Activated naive CD8-positive, alpha-beta T cell treated with anti-CD3 and anti-CD28 coated beads for 36 hours (primary cell): Measurements from ENCODE around the gene ATE1. TPM values are rescaled to one million over a fixed set of nuclear protein-coding genes. Genes with fewer than 3 reads are reported as not detected.
"Not testable (repeated sequence)": the region's sequence is repeated elsewhere in the genome, so short reads cannot be mapped to it uniquely, and the experiment has no call there.

Experiments used
- DNase-seq: peaks from one replicate; pipeline ENCODE4 v3.0.0; 2021
- H3K27ac Mint-ChIP-seq: one replicate; pipeline ENCODE4 v1.8.0; 2022; ENCODE audit warnings: mild to moderate bottlenecking, moderate library complexity, mixed read lengths
- H3K27me3 Mint-ChIP-seq: one replicate; pipeline ENCODE4 v1.8.0; 2022; ENCODE audit warnings: mild to moderate bottlenecking, mixed read lengths
- H3K36me3 Mint-ChIP-seq: one replicate; pipeline ENCODE4 v1.8.0; 2021; ENCODE audit warnings: mild to moderate bottlenecking, mixed read lengths
- H3K4me1 Mint-ChIP-seq: one replicate; pipeline ENCODE4 v1.8.0; 2021; ENCODE audit warnings: mixed read lengths
- H3K4me3 Mint-ChIP-seq: one replicate; pipeline ENCODE4 v1.8.0; 2022; ENCODE audit warnings: mild to moderate bottlenecking, moderate library complexity, mixed read lengths
- H3K9me3 Mint-ChIP-seq: one replicate; pipeline ENCODE4 v1.8.0; 2022; ENCODE audit warnings: mixed read lengths
- total RNA-seq, 2 experiments: library from RNA; stranded (reverse); gene quantifications; one replicate each; pipeline ENCODE4 v1.2.3, GENCODE V29; 2021

The ATE1 gene
- total RNA-seq, 2 experiments from 2014 or later: 22.5 to 24.6 TPM

DNA sequence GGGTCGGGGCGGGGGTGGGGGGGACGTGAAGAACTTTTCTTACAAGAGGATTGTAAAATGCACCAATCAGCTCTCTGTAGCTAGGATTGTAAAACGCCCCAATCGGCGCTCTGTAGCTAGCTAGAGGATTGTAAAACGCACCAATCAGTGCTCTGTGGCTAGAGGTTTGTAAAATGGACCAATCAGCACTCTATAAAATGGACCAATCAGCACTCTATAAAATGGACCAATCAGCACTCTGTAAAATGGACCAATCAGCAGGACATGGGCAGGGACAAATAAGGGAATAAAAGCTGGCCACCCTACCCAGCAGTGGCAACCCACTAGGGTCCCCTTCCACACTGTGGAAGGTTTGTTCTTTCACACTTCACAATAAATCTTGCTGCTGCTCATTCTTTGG is 9.0 kb downstream of the ATE1 start:
- H3K27ac Mint-ChIP-seq, H3K9me3 Mint-ChIP-seq, H3K4me3 Mint-ChIP-seq, DNase-seq, H3K27me3 Mint-ChIP-seq: not testable (repeated sequence)
- Mint-ChIP-seq H3K4me1 (peaks cover 11% of the 10 kb centered on the region), H3K36me3 (peaks cover 30% of the 10 kb centered on the region)

DNA sequence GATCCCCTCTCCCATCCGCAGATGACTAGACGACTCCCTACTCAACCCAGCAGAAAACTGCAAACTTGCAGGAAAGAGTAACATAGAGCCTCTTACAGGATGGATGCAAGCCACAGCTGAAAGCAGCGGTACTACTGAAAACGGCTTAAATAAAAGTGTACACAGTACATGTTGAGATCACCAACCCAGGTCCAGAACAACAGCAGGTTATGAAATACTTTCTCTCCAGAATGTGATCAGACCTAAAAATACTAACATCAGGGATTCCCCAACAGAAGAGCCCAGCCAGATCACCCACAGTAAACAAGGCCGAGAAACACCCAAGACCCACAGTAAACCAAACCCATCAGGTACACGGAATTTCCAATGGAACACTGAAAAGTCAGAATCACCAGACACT is 13.2 kb downstream of the ATE1 start:
- no peak overlapping the region for H3K27ac Mint-ChIP-seq
- H3K36me3 Mint-ChIP-seq: peaks cover 29% of the 10 kb centered on the region
- H3K4me1 Mint-ChIP-seq: peaks cover 14% of the 10 kb centered on the region
- H3K4me3 Mint-ChIP-seq: no peak overlapping the region
- no peaks in the 10 kb centered on the region for H3K9me3 Mint-ChIP-seq
- no peaks in the 10 kb centered on the region for H3K27me3 Mint-ChIP-seq
- no peak for DNase-seq

DNA sequence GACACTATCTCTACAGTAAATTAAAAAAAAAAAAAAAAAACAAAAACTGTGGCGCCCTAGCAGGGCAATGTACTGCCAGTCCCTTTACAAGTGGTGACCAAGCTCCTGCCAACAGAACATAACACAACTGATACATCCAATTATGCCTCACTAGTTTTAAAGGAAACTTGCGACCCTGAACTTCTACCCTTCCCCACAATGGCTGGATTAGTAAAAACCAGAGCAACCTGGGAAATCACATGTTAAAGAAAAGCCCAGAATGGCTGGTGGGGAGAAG is 16.5 kb downstream of the ATE1 start:
- no peak overlapping the region for H3K27ac Mint-ChIP-seq
- H3K9me3 Mint-ChIP-seq: no peaks in the 10 kb centered on the region
- no peak for DNase-seq
- peaks cover 5% of the 10 kb centered on the region for H3K4me1 Mint-ChIP-seq
- H3K36me3 Mint-ChIP-seq: peaks cover 26% of the 10 kb centered on the region
- H3K27me3 Mint-ChIP-seq: no peaks in the 10 kb centered on the region
- H3K4me3 Mint-ChIP-seq: no peak overlapping the region

DNA sequence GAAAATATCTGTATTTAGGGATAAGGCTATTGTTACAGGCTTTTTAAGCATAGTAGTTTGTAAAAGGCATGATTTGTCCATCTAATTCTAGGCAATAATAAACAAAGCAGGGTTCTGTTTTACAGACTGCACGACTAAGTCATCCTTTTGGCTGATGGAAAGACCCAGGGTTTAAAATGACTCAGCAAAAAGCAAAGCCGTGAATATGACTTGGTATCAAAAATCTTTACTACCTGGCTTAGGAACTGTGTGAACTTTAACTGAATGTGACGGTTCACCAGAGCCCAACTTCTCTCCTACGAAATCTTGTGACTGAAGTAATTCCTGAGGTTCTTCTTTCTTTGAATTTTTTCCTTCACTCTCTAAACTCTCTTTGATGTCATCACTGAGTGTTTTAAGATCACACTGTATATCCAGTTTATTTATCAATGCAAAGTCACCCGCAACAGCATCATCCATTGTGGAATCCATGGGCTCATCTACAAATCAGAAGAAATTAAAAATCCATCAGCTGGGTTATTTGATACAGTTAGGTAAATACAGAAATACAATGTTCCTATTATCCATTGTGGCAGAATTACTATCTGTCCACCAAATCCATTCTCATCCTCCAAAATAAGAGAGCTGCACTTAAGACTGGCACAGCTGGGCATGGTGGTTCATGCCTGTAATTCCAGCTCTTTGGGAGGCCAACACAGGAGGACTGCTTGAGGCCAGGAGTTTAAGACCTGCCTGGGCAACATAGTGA is 17.0 kb downstream of the ATE1 start:
- no peak for DNase-seq
- no peaks in the 10 kb centered on the region for H3K9me3 Mint-ChIP-seq
- H3K27ac Mint-ChIP-seq: no peak overlapping the region
- H3K4me3 Mint-ChIP-seq: no peak overlapping the region
- no peaks in the 10 kb centered on the region for H3K27me3 Mint-ChIP-seq
- H3K36me3 Mint-ChIP-seq: peaks cover 25% of the 10 kb centered on the region
- peaks cover 5% of the 10 kb centered on the region for H3K4me1 Mint-ChIP-seq

DNA sequence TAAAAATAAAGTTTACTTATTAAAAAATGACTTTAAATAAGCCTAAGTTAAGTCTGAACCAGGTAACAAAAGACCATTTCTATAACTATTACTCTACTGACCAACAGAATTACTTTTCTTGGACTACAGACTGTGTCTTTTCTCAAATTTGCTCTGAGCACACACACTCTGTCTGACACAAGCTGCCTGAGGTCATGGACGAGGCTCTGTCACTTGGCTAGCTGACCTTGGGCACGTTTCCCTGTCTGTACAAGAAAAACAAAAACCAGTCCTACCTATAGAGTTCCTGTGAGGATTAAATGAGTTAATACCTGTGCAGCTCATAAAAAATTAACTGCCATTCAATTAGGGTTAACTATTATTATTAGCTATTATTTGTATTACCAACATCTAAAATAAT is 22.9 kb downstream of the ATE1 start:
- H3K36me3 Mint-ChIP-seq: peaks cover 16% of the 10 kb centered on the region
- H3K4me1 Mint-ChIP-seq: no peaks in the 10 kb centered on the region
- no peak for DNase-seq
- H3K4me3 Mint-ChIP-seq: no peak overlapping the region
- no peak overlapping the region for H3K27ac Mint-ChIP-seq
- H3K9me3 Mint-ChIP-seq: no peaks in the 10 kb centered on the region
- no peaks in the 10 kb centered on the region for H3K27me3 Mint-ChIP-seq

DNA sequence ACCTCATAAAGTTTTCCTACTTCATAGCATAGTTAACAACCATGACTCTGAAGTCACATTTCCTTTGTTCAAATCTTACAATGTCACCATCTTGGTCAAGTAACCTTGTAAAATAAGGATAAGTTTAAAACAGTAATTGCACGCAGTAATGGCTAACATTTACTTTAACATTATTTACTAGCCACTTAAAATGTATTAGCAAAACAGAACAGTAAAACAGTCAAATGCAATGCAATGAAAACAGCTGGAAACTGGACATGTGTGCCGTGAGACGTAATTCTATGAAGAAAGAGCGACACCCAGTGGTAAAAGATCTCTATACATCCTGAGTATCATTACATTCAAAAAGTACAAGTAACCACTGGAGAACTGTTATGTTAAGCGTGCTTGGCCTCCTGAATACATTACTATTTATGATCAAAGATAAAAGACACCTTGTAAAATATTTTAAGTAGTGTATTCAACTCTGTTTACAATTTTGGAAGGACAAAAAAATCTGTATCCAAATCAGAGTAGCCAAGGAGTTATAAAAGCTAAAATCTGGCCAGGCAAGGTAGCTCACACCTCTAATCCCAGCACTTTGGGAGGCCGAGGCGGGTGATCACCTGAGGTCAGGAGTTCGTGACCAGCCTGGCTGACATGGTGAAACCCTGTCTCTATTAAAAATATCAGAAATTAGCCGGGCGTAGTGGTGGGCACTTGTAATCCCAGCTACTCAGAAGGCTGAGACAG is 27.2 kb downstream of the ATE1 start:
- Mint-ChIP-seq H3K27ac (no peak overlapping the region), H3K4me3 (no peak overlapping the region), H3K27me3 (no peaks in the 10 kb centered on the region), H3K9me3 (no peaks in the 10 kb centered on the region), H3K4me1 (no peaks in the 10 kb centered on the region), H3K36me3 (peaks cover 15% of the 10 kb centered on the region)
- no peak for DNase-seq

DNA sequence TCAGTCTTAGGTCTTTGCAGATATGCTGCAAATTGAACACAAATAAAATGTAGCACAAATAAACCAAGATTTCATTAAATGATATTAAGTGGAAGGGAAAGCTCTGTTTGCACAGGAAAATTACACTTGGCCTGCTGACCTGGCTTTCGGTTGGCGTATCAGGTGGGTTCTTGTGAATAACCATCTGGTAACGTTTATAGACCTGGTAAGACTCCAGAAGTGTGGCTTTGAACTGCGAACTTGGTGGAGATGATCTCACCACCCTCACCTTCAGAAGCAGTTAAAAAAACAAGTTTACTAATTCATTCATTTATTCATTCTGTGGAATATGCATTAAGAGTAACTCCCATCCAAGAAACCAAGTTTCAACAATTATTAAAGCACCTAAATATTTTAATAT is 28.1 kb downstream of the ATE1 start:
- no peak for DNase-seq
- Mint-ChIP-seq H3K27ac (no peak overlapping the region), H3K4me3 (no peak overlapping the region), H3K9me3 (no peaks in the 10 kb centered on the region), H3K4me1 (no peaks in the 10 kb centered on the region), H3K27me3 (no peaks in the 10 kb centered on the region), H3K36me3 (peaks cover 15% of the 10 kb centered on the region)

DNA sequence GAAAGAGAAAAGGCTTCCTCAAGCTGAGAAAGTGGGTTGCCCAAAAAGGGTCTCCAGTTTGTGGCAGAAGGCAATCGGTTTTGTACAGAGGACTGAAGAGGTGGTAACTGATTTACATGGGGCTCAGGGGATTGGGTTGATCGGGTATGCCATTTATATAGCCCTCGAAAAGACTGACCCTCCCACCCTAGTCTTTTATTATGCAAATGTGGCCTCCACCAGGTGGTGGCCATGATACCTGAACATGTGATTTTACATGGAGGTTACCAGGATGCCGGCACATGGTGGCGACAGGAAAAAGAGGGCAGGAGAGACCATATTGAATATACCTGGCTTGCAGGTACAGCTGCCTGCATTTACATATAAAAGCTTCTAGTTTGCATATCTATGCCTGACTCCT is 36.7 kb downstream of the ATE1 start:
- H3K27ac Mint-ChIP-seq: no peak overlapping the region

DNA sequence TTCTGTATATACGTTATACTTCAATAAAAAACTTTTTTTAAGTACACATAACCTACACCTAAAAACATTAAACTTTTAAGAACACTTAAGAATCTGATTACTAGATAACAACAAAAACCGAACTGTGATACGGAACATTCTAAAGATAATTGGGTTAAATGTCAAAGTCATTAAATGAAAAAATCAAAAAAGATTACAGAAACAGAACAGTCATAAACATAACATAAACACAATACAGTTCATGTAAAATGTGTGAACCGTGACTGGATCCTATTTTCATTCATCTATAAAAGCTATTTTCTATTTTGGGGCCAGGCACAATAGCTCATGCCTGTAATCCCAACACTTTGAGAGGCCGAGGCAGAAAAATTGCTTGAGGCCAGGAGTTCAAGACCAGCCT is 38.6 kb downstream of the ATE1 start:
- Mint-ChIP-seq H3K27me3 (no peaks in the 10 kb centered on the region), H3K4me1 (peaks cover 5% of the 10 kb centered on the region), H3K4me3 (no peak overlapping the region), H3K27ac (no peak overlapping the region), H3K36me3 (peaks cover 7% of the 10 kb centered on the region), H3K9me3 (no peaks in the 10 kb centered on the region)
- DNase-seq: no peak

More for the DNA sequence above, 36.7 kb downstream of the ATE1 start:
- Mint-ChIP-seq H3K36me3 (peaks cover 7% of the 10 kb centered on the region), H3K9me3 (no peaks in the 10 kb centered on the region), H3K4me3 (no peak overlapping the region), H3K27me3 (no peaks in the 10 kb centered on the region), H3K4me1 (peaks cover 5% of the 10 kb centered on the region)
- no peak for DNase-seq

DNA sequence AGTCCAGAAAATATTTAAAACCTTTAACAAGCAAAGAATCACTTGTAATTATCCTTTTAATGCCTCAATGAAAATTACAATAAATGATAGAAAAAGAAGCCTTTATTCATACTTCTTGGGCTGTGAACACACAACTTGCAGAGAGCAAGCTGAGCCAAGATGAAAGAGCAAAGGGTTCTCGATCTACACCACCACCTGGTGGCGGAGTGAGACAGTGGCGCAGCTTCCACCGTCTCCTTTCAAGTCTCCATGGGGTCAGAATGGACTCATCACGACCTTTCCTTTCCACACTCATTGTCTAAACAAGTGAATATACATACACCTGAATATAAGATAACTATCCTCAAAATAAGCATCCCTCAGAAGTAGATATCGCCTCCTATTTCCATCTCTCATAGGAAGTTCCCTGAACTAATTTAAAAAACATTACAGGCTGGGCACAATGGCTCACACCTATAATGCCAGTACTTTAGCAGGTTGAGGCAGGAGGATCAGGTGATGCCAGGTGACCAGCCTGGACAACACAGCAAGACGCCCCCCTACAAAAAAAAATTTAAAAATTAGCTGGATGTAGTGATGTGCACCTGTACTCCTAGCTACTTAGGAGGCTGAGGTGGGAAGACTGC is 40.7 kb downstream of the ATE1 start:
- Mint-ChIP-seq H3K4me1 (peaks cover 5% of the 10 kb centered on the region), H3K36me3 (peaks cover 3% of the 10 kb centered on the region), H3K4me3 (no peak overlapping the region), H3K27me3 (no peaks in the 10 kb centered on the region), H3K27ac (no peak overlapping the region), H3K9me3 (no peaks in the 10 kb centered on the region)
- DNase-seq: peak; percentile 40

DNA sequence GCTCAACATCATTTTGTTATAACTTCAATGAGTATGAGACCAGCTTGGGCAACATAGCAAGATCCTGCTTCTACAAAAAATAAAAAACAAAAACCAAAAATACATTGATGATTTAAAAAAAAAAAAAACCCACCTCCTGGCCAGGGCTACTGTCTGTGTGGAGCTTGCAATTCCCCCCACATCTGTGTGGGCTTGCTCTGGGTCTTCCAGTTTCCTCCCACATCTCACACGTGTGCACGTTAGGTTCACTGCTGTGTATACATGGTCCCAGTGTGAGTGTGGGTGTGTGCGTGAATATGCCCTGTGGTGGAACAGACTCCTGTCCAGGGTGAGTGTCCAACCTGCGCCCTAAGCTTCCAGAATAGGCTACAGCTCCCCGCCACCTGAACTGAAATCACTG is 41.6 kb downstream of the ATE1 start:
- peaks cover 3% of the 10 kb centered on the region for H3K36me3 Mint-ChIP-seq
- H3K27me3 Mint-ChIP-seq: no peaks in the 10 kb centered on the region
- no peak overlapping the region for H3K4me3 Mint-ChIP-seq
- no peak overlapping the region for H3K27ac Mint-ChIP-seq
- H3K4me1 Mint-ChIP-seq: peaks cover 7% of the 10 kb centered on the region
- DNase-seq: no peak
- no peaks in the 10 kb centered on the region for H3K9me3 Mint-ChIP-seq

DNA sequence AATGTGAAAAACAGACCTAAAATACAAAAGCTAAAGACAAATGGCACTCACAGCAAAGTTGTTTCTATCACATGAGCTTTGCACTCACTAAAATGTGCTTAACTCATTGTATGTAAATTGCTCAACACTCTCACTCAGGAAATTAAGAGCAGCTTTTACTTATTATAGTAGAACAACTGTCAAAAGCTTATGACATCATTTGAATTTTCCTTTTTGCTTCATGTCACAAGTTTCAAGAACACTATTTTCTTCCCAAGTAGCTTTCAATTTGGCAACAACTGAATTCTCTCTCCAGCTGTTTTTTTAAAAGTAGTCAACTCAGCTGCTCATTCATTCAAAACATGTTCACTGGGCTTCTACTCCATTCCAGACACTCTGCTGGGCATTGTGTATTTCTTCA is 46.9 kb downstream of the ATE1 start:
- no peak for DNase-seq
- H3K27ac Mint-ChIP-seq: no peak overlapping the region
- H3K27me3 Mint-ChIP-seq: no peaks in the 10 kb centered on the region
- no peak overlapping the region for H3K4me3 Mint-ChIP-seq
- H3K4me1 Mint-ChIP-seq: peaks cover 7% of the 10 kb centered on the region
- H3K36me3 Mint-ChIP-seq: peaks cover 5% of the 10 kb centered on the region
- H3K9me3 Mint-ChIP-seq: no peaks in the 10 kb centered on the region

DNA sequence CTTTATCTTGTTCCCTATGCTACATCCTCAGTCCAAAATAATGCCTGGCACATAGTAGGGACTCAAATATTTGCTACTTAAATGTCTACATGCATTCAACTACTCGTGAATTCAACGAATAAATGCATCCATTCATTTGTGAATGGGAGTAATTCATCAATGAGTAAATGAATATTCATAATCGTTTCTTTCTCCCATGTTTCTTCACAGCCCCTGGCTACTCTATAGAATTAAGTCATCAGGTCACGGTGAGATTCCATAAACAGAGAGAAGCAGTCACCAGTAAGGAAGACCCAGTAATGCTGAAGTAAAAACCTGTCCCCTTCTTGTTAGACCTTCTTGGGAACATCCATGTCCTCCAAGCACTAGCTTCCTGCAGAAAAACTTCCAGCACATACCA is 48.4 kb downstream of the ATE1 start:
- H3K4me1 Mint-ChIP-seq: peaks cover 7% of the 10 kb centered on the region
- H3K4me3 Mint-ChIP-seq: no peak overlapping the region
- DNase-seq: no peak
- no peaks in the 10 kb centered on the region for H3K27me3 Mint-ChIP-seq
- H3K9me3 Mint-ChIP-seq: no peaks in the 10 kb centered on the region
- no peak overlapping the region for H3K27ac Mint-ChIP-seq
- peaks cover 5% of the 10 kb centered on the region for H3K36me3 Mint-ChIP-seq

DNA sequence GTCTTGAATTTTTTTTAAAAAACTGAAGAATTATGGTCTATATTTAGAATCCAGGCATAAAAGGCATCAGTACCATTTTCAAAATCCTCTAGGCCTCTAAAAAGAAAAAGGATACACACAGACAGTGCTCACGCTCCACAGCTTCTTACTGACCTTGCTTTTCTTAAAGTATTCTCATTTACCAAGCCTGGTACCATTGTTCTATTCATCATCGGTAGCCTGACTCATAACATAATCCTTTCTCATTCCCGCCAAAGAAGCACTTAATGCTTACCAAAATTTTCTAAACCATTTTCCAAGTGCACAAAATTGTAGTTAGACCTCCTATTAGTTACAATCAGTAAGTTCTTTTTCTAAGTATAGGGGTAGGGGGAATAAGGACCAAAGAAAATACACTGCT is 54.6 kb downstream of the ATE1 start:
- Mint-ChIP-seq H3K27ac (no peak overlapping the region), H3K4me3 (no peak overlapping the region), H3K4me1 (no peaks in the 10 kb centered on the region), H3K27me3 (no peaks in the 10 kb centered on the region), H3K36me3 (peaks cover 6% of the 10 kb centered on the region), H3K9me3 (no peaks in the 10 kb centered on the region)
- DNase-seq: no peak

DNA sequence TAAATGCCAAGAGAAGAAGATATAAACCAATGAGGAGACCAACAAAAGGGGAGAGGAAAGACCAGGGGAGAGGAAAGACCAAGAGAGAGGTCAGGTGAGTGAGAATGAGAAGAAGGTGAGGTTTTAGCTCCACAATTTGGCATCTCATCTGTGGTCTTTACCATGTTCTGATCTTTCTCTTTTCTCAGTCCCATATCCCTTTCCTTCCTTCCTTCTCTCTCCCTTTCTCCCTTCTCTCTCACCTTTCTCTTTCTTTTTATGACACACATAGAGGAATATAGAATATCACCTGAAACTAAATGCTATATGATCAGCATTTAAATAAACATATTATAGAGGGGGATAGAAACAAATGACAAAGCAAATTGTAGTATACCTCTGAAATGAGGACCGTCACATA is 57.4 kb downstream of the ATE1 start:
- H3K4me3 Mint-ChIP-seq: no peak overlapping the region
- no peaks in the 10 kb centered on the region for H3K9me3 Mint-ChIP-seq
- DNase-seq: no peak
- H3K36me3 Mint-ChIP-seq: peaks cover 9% of the 10 kb centered on the region
- H3K4me1 Mint-ChIP-seq: no peaks in the 10 kb centered on the region
- no peaks in the 10 kb centered on the region for H3K27me3 Mint-ChIP-seq
- no peak overlapping the region for H3K27ac Mint-ChIP-seq

DNA sequence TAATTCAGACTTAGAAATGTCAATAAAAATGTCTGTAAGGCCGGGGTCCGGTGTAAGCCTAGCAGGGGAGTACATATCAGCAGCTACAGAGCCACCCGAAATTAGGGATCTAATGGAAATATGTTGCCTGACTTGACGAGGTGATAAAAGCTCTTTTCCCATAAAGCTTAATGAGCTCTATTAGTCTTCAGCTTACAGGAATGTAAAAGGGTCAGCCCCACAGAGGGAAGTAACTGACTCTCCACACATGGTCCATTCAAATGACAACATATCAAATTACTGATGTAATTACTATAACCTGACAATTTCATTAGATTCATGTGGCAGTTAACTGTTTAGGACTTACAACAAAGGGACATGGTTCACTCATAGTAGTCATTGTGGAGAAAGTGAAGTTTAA is 62.3 kb downstream of the ATE1 start:
- no peak for DNase-seq
- H3K4me3 Mint-ChIP-seq: no peak overlapping the region
- no peaks in the 10 kb centered on the region for H3K4me1 Mint-ChIP-seq
- no peaks in the 10 kb centered on the region for H3K27me3 Mint-ChIP-seq
- peaks cover 16% of the 10 kb centered on the region for H3K36me3 Mint-ChIP-seq
- no peaks in the 10 kb centered on the region for H3K9me3 Mint-ChIP-seq
- no peak overlapping the region for H3K27ac Mint-ChIP-seq
